B cell (primary cell): ENCODE measurements around the gene MTCL1. TPM values are rescaled to one million over a fixed set of nuclear protein-coding genes. Genes with fewer than 3 reads are reported as not detected.

Source experiments
- ATAC-seq: fragments of 200-7000 bp; cut with Tn5 transposase; one replicate; pipeline ENCODE4 v1.10.0; 2021; ENCODE audit warnings: low read depth, mild to moderate bottlenecking, moderate number of reproducible peaks, moderate library complexity
- CTCF ChIA-PET: fragments of 350-600 bp; sonication (Branson Sonifier 250); formaldehyde crosslinking; loops from one replicate; lab custom pipeline; 2021; ENCODE audit warnings: antibody characterized with exemption, inconsistent platforms; lab: Charles Lee
- POLR2A ChIA-PET: fragments of 350-600 bp; sonication (Branson Sonifier 250); formaldehyde crosslinking; loops from one replicate; lab custom pipeline; 2021; ENCODE audit warnings: antibody characterized with exemption; lab: Charles Lee
- DNase-seq: peaks from one replicate; pipeline ENCODE4 v3.0.0; 2013
- H2AFZ ChIP-seq: 2 replicates; pipeline ENCODE4 v1.6.1; 2012; ENCODE audit warnings: mild to moderate bottlenecking, low read depth, low read length; ENCODE audit not compliant: insufficient read depth, poor library complexity, severe bottlenecking
- H3K27ac ChIP-seq, 2 donors: 1 replicate in 1 of 2; 2 replicates in 1 of 2; pipeline ENCODE4 v1.5.1; 2012 to 2013; ENCODE audit warnings: low read length in 2 of 2, mild to moderate bottlenecking in 2 of 2, moderate library complexity in 1 of 2
- H3K27me3 ChIP-seq, 4 experiments: fragments of 200-600 bp in 1 of 4; sonication (generic) in 1 of 4; replicated peaks in 1 of 4; 1 replicate in 2 of 4; 2 replicates in 2 of 4; pipeline versions ENCODE4 v1.6.1 to v1.7.0; 2013 to 2016; ENCODE audit warnings: low read length in 3 of 4, mild to moderate bottlenecking in 2 of 4, mixed read lengths in 1 of 4, moderate library complexity in 1 of 4; ENCODE audit not compliant: insufficient read depth in 4 of 4, control insufficient read depth in 3 of 4; ENCODE audit errors: control extremely low read depth in 1 of 4
- H3K36me3 ChIP-seq, 2 experiments: replicated peaks in 1 of 2; 1 replicate in 1 of 2; 2 replicates in 1 of 2; pipeline versions ENCODE4 v1.6.1 to v1.7.1; 2013; ENCODE audit warnings: low read length in 1 of 2; ENCODE audit not compliant: insufficient read depth in 2 of 2, control insufficient read depth in 1 of 2; ENCODE audit errors: control extremely low read depth in 1 of 2, extremely low read depth in 1 of 2
- H3K4me1 ChIP-seq, 2 donors: fragments of 200-600 bp in 1 of 2; sonication (generic) in 1 of 2; 1 replicate in 1 of 2; 2 replicates in 1 of 2; pipeline versions ENCODE4 v1.5.1 to v1.6.1; 2013 to 2017; ENCODE audit warnings: low read length in 2 of 2; ENCODE audit not compliant: control insufficient read depth in 2 of 2, insufficient read depth in 2 of 2
- H3K4me2 ChIP-seq: replicated peaks from 2 replicates; pipeline ENCODE3; 2012; ENCODE audit warnings: mild to moderate bottlenecking, low read depth, low read length; ENCODE audit not compliant: poor library complexity, severe bottlenecking
- H3K4me3 ChIP-seq, 5 experiments: fragments of 200-600 bp in 1 of 5; sonication (generic) in 1 of 5; 1 replicate in 3 of 5; 2 replicates in 2 of 5; pipeline versions ENCODE4 v1.5.1 to v1.7.0; 2011 to 2016; ENCODE audit warnings: low read length in 4 of 5, mild to moderate bottlenecking in 4 of 5, low read depth in 2 of 5, control low read depth in 1 of 5, moderate library complexity in 1 of 5; ENCODE audit not compliant: insufficient read depth in 1 of 5; ENCODE audit errors: control extremely low read depth in 1 of 5, extremely low read depth in 1 of 5
- H3K79me2 ChIP-seq: fragments of 200-600 bp; sonication (generic); one replicate; pipeline ENCODE4 v1.6.0; 2016; ENCODE audit warnings: low read length; ENCODE audit not compliant: control insufficient read depth, insufficient read depth
- H3K9ac ChIP-seq: fragments of 200-600 bp; sonication (generic); 2 replicates; pipeline ENCODE4 v1.6.1; 2017; ENCODE audit warnings: mild to moderate bottlenecking, low read length, moderate library complexity
- H3K9me3 ChIP-seq, 3 donors: one replicate each; pipeline versions ENCODE4 v1.6.1 to v1.7.1; 2013; ENCODE audit warnings: low read length in 2 of 3; ENCODE audit not compliant: control insufficient read depth in 2 of 3, insufficient read depth in 1 of 3; ENCODE audit errors: control extremely low read depth in 1 of 3
- H4K20me1 ChIP-seq: 2 replicates; pipeline ENCODE4 v1.6.0; 2012; ENCODE audit warnings: mild to moderate bottlenecking, low read length; ENCODE audit not compliant: insufficient read depth, control insufficient read depth, poor library complexity, severe bottlenecking
- H3K27ac Mint-ChIP-seq: one replicate; pipeline ENCODE4 v1.8.0; 2021; ENCODE audit warnings: mixed read lengths
- H3K27me3 Mint-ChIP-seq: one replicate; pipeline ENCODE4 v1.8.0; 2021; ENCODE audit warnings: mixed read lengths
- H3K4me1 Mint-ChIP-seq: one replicate; pipeline ENCODE4 v1.8.0; 2021; ENCODE audit warnings: mixed read lengths
- H3K4me3 Mint-ChIP-seq: one replicate; pipeline ENCODE4 v1.8.0; 2021; ENCODE audit warnings: mixed read lengths
- H3K9me3 Mint-ChIP-seq: one replicate; pipeline ENCODE4 v1.8.0; 2022; ENCODE audit warnings: mixed read lengths; ENCODE audit not compliant: insufficient read depth
- EZH2 ChIP-seq: IDR thresholded peaks from 2 replicates; pipeline ENCODE4 v1.6.1; 2012; ENCODE audit warnings: borderline replicate concordance, low read depth, mild to moderate bottlenecking, moderate library complexity, low read length; ENCODE audit not compliant: insufficient read depth, poor library complexity, severe bottlenecking
- WGBS: methylation state at CpG from one replicate; pipeline ENCODE4 v1.1.5; 2013; ENCODE audit warnings: missing lambda C conversion rate; ENCODE audit not compliant: insufficient coverage; 5-methylcytosine and 5-hydroxymethylcytosine counted together
- intact Hi-C: fragments of 100-400 bp; cut with micrococcal nuclease; formaldehyde crosslinking; loops from one replicate; pipeline ENCODE4 v1.10.0; 2022
- polyA plus RNA-seq: library from polyadenylated mRNA; depleted of rRNA; stranded (reverse); fragments of >200 nt; gene quantifications from 2 replicates; pipeline ENCODE4 v1.2.3, GENCODE V29; 2012
- total RNA-seq, 2 donors: library from RNA; stranded (reverse); fragments of 120-200 nt in 1 of 2; gene quantifications; 1 replicate in 1 of 2; 2 replicates in 1 of 2; pipeline versions ENCODE4 v1.2.3 to v1.2.4, GENCODE V29; 2013 to 2022
- TF ChIP-seq, protein P1 (sequence below): fragments of 200-600 bp; IDR thresholded peaks from one replicate; pipeline ENCODE4 v1.8.0; 2022; ENCODE audit warnings: antibody characterized with exemption, mild to moderate bottlenecking

Gene MTCL1
- total and polyA plus RNA-seq, 2 donors (not counting 1 experiment from before 2014, with no cell fraction given): 2.7 to 5.8 TPM

DNA sequence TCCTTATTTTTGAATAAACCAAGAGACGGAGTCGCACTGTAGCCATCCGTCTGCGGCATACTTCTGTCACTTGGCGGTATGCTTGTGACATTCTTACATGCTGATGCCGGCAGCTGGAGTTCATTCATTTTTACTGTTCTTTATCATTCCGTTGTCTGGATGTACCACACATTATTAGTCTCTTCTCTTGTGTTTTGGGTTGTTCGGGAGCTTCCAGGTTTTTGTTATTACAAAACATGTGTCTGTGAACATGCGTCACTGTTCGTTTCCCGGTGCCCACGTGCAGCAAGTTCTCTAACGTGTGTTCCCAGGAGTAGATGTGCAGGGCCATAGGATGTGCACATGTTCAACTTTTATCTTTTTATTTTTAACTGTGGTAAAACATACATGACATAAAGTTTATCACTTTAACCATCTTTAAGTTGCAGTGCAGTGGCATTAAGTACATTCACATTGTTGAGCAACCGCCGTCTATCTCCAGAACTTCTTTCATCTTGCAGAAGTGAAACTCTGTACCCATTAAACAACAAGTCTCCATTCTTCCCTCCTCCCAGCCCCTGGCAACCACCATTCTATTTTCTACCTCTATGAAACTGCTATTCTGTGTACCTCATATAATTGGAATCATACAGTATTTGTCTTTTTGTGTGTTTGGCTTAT, 40.1 kb downstream of the MTCL1 start:
- intact Hi-C loops: no loop called here
- no peak for DNase-seq
- no peak for ATAC-seq
- Histone ChIP-seq H3K9me3 (peaks cover 11 to 20% (median 20%) of the 10 kb centered on the region in 3 donors), H3K9ac (no peak overlapping the region), H3K4me1 (peaks cover 16% of the 10 kb centered on the region in 2 donors), H4K20me1 (no peaks in the 10 kb centered on the region), H3K79me2 (peaks cover 8% of the 10 kb centered on the region), H3K4me3 (no peak overlapping the region), H3K27me3 (no peaks in the 10 kb centered on the region), H3K4me2 (peak overlapping the region; percentile 24), H2AFZ (no peak overlapping the region), H3K27ac (no peak overlapping the region), H3K36me3 (no peaks in the 10 kb centered on the region)
- H3K4me1 Mint-ChIP-seq: peaks cover 25% of the 10 kb centered on the region
- CTCF ChIA-PET: no interaction called here
- POLR2A ChIA-PET: no interaction called here
- no peak for TF ChIP-seq EZH2
- TF ChIP-seq, protein P1, sequence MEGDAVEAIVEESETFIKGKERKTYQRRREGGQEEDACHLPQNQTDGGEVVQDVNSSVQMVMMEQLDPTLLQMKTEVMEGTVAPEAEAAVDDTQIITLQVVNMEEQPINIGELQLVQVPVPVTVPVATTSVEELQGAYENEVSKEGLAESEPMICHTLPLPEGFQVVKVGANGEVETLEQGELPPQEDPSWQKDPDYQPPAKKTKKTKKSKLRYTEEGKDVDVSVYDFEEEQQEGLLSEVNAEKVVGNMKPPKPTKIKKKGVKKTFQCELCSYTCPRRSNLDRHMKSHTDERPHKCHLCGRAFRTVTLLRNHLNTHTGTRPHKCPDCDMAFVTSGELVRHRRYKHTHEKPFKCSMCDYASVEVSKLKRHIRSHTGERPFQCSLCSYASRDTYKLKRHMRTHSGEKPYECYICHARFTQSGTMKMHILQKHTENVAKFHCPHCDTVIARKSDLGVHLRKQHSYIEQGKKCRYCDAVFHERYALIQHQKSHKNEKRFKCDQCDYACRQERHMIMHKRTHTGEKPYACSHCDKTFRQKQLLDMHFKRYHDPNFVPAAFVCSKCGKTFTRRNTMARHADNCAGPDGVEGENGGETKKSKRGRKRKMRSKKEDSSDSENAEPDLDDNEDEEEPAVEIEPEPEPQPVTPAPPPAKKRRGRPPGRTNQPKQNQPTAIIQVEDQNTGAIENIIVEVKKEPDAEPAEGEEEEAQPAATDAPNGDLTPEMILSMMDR: no peak
- peaks cover 5% of the 10 kb centered on the region for H3K9me3 Mint-ChIP-seq
- H3K27me3 Mint-ChIP-seq: no peaks in the 10 kb centered on the region
- 60% methylated on average over 8 of the region's 15 CpGs for WGBS
- H3K27ac Mint-ChIP-seq: peak overlapping the region; percentile 35
- no peak overlapping the region for H3K4me3 Mint-ChIP-seq

DNA sequence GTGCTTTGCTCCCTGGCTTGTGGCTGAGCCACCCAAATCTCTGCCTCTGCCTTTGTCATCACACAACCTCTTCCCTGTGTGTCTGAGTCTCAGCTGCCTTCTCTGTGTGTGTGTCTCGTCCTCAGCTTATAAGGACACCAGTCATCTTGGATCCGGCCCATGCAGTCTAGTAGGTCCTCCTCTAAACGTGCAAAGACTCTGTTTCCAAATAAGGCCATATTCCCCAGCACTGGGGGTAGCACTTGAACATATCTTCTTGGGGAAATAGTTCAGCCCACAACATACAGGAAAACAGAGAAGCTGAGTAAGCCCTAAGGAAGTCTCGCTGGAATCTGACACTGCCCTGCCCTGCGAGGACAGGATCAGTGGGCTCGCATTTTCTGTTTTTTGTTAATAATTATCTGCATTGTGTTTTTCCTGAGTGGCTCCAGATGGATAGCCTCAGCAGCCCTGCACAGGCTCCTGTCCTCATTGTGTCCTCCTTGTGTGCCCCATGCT, 42.1 kb downstream of the MTCL1 start:
- H3K4me2 ChIP-seq: no peak overlapping the region
- Mint-ChIP-seq H3K4me1 (peaks cover 22% of the 10 kb centered on the region), H3K27ac (no peak overlapping the region), H3K4me3 (no peak overlapping the region), H3K9me3 (peaks cover 3% of the 10 kb centered on the region), H3K27me3 (no peaks in the 10 kb centered on the region)
- peaks cover 3 to 5% (median 4%) of the 10 kb centered on the region in 3 donors for H3K9me3 ChIP-seq
- no peaks in the 10 kb centered on the region for H4K20me1 ChIP-seq
- no peak overlapping the region for H3K9ac ChIP-seq
- no peak overlapping the region for H2AFZ ChIP-seq
- no peaks in the 10 kb centered on the region for H3K36me3 ChIP-seq
- ATAC-seq (no peak), DNase-seq (no peak)
- H3K27me3 ChIP-seq: no peaks in the 10 kb centered on the region
- H3K4me3 ChIP-seq: no peak overlapping the region
- POLR2A ChIA-PET: no interaction called here
- CTCF ChIA-PET: interaction anchor here (0.9 kb wide), 1 partner anchor 51 kb away, joined by 3 read pairs; no protein-coding TSS in a partner anchor
- intact Hi-C loops: no loop called here
- H3K79me2 ChIP-seq: peaks cover 8% of the 10 kb centered on the region
- no peak overlapping the region for H3K27ac ChIP-seq
- TF ChIP-seq, protein P1: no peak
- no peak for TF ChIP-seq EZH2
- H3K4me1 ChIP-seq: peaks cover 15 to 16% of the 10 kb centered on the region in 2 donors
- 90% methylated on average over 6 of the region's 6 CpGs for WGBS
